ENCODE results near the gene ZBTB21.

GRCh38 chr21:42010507-42011495, 641 bp upstream of the ZBTB21 start:
- TF ChIP-seq POLR2A (IDR thresholded peaks at IDR 0.05) (no peak), POLR2AphosphoS5 (IDR thresholded peaks at IDR 0.05) (no peak), CTCF (IDR thresholded peaks at IDR 0.05) (peak in 1 of 7 experiments; percentile 10)

Data from stomach (tissue), 4 donors.